HG03039 (cell line): Measurements from ENCODE around the gene CORIN.
"Not testable (repeated sequence)": the region's sequence is repeated elsewhere in the genome, so short reads cannot be mapped to it uniquely, and the experiment has no call there.

Source experiments
- ATAC-seq: cut with Tn5 transposase; IDR thresholded peaks from one replicate; pipeline ENCODE4 v1.9.1; 2021; ENCODE audit warnings: mild to moderate bottlenecking, moderate library complexity; ENCODE audit not compliant: unreplicated experiment

The CORIN gene

GRCh38 chr4:47577779-47578553 lies 259.9 kb downstream of the CORIN start:
- no peak for ATAC-seq

- ATAC-seq: no peak
These were observed 264.9 kb downstream of the CORIN start for GRCh38 chr4:47572981-47573380.

GRCh38 chr4:47570816-47571215 lies 267.1 kb downstream of the CORIN start:
- ATAC-seq: no peak

GRCh38 chr4:47567511-47567910 lies 270.4 kb downstream of the CORIN start:
- no peak for ATAC-seq

GRCh38 chr4:47566969-47567368 lies 270.9 kb downstream of the CORIN start:
- no peak for ATAC-seq

GRCh38 chr4:47566566-47566965 lies 271.3 kb downstream of the CORIN start:
- ATAC-seq: no peak

- ATAC-seq: no peak
These were observed 275.6 kb downstream of the CORIN start for GRCh38 chr4:47562297-47562696.

GRCh38 chr4:47561331-47561730 lies 276.5 kb downstream of the CORIN start:
- ATAC-seq: no peak

- ATAC-seq: no peak
These were observed 277.2 kb downstream of the CORIN start for GRCh38 chr4:47560682-47561081.

- ATAC-seq: no peak
These were observed 280.6 kb downstream of the CORIN start for GRCh38 chr4:47557255-47557654.

GRCh38 chr4:47555920-47556319 lies 281.9 kb downstream of the CORIN start:
- ATAC-seq: not testable (repeated sequence)

- ATAC-seq: no peak
These were observed 284.3 kb downstream of the CORIN start for GRCh38 chr4:47553329-47554125.

GRCh38 chr4:47551682-47552081 lies 286.2 kb downstream of the CORIN start:
- ATAC-seq: no peak

GRCh38 chr4:47550899-47551548 lies 286.8 kb downstream of the CORIN start:
- ATAC-seq: no peak

- ATAC-seq: not testable (repeated sequence)
These were observed 287.5 kb downstream of the CORIN start for GRCh38 chr4:47550357-47550756.
